Tibial nerve (tissue), 4 donors: Measurements from ENCODE around the gene RUNX2. TPM values are rescaled to one million over a fixed set of nuclear protein-coding genes. Genes with fewer than 3 reads are reported as not detected.
"Not testable (repeated sequence)": the region's sequence is repeated elsewhere in the genome, so short reads cannot be mapped to it uniquely, and the experiment has no call there.

Experiments
- DNase-seq, 2 donors: peaks; one replicate each; pipeline ENCODE4 v3.0.0-alpha.2; 2019; ENCODE audit warnings: low spot score in 2 of 2
- H3K27ac ChIP-seq, 4 donors: fragments of 200-600 bp; sonication (generic) in 3 of 4; one replicate each; pipeline ENCODE4 v1.5.1; 2017 to 2019; ENCODE audit warnings: mild to moderate bottlenecking in 1 of 4
- H3K27me3 ChIP-seq, 2 donors: fragments of 200-600 bp; sonication (generic) in 1 of 2; one replicate each; pipeline versions ENCODE4 v1.5.1 to v1.6.0; 2017 to 2019
- H3K36me3 ChIP-seq, 3 donors: fragments of 200-600 bp; sonication (generic); one replicate each; pipeline ENCODE4 v1.5.1; 2018 to 2019
- H3K4me1 ChIP-seq, 4 donors: fragments of 200-600 bp; sonication (generic) in 3 of 4; one replicate each; pipeline ENCODE4 v1.5.1; 2017 to 2019
- H3K4me3 ChIP-seq, 4 donors: fragments of 200-600 bp; sonication (generic) in 3 of 4; one replicate each; pipeline ENCODE4 v1.5.1; 2017 to 2019; ENCODE audit warnings: mild to moderate bottlenecking in 1 of 4, moderate library complexity in 1 of 4
- H3K9me3 ChIP-seq, 4 donors: fragments of 200-600 bp; sonication (generic) in 3 of 4; one replicate each; pipeline ENCODE4 v1.5.1; 2017 to 2019
- CTCF ChIP-seq, 5 experiments: fragments of 200-600 bp in 3 of 5; fragments of 450-650 bp in 2 of 5; sonication (generic) in 3 of 5; IDR thresholded peaks; one replicate each; pipeline ENCODE4 v1.5.1; 2016 to 2019; ENCODE audit warnings: antibody characterized with exemption in 5 of 5, mild to moderate bottlenecking in 3 of 5, moderate library complexity in 2 of 5
- EP300 ChIP-seq, 2 donors: sonication (generic); formaldehyde crosslinking; IDR thresholded peaks; one replicate each; pipeline ENCODE4 v1.6.1; 2017; ENCODE audit warnings: antibody characterized with exemption in 2 of 2, mild to moderate bottlenecking in 1 of 2
- POLR2A ChIP-seq, 2 donors: fragments of 450-650 bp; IDR thresholded peaks; one replicate each; pipeline ENCODE4 v1.6.1; 2017; ENCODE audit warnings: antibody characterized with exemption in 2 of 2, mild to moderate bottlenecking in 2 of 2, moderate library complexity in 2 of 2
- WGBS, 2 donors: methylation state at CpG; one replicate each; pipeline ENCODE4 v1.1.5; 2018; 5-methylcytosine and 5-hydroxymethylcytosine counted together
- total RNA-seq, 4 donors: library from RNA; depleted of rRNA; stranded (reverse); fragments of >200 nt; gene quantifications; one replicate each; pipeline ENCODE4 v1.1.0, GENCODE V29; 2016

Gene RUNX2
- total RNA-seq, 4 donors from 2014 or later, result 6.3 to 12.3 (median 7.8) TPM

- peaks cover 0 to 3% (median 0%) of the 10 kb centered on the region in 4 donors for H3K4me1 ChIP-seq
Measured at GRCh38 chr6:45462190-45463134, 134.3 kb downstream of the RUNX2 start.

GRCh38 chr6:45464685-45465084, 136.6 kb downstream of the RUNX2 start:
- TF ChIP-seq EP300 (IDR thresholded peaks at IDR 0.05) (no peak), POLR2A (IDR thresholded peaks at IDR 0.05) (no peak)
- Histone ChIP-seq H3K9me3 (no peaks in the 10 kb centered on the region), H3K4me1 (peaks cover 0 to 3% (median 0%) of the 10 kb centered on the region in 4 donors), H3K27me3 (no peaks in the 10 kb centered on the region), H3K27ac (no peak overlapping the region), H3K36me3 (no peaks in the 10 kb centered on the region), H3K4me3 (no peak overlapping the region)
- DNase-seq, result no peak

More at GRCh38 chr6:45462190-45463134, 134.3 kb downstream of the RUNX2 start:
- H3K27me3 ChIP-seq, result no peaks in the 10 kb centered on the region
- H3K4me3 ChIP-seq, result no peak overlapping the region
- DNase-seq, result no peak
- TF ChIP-seq EP300 (IDR thresholded peaks at IDR 0.05) (no peak), POLR2A (IDR thresholded peaks at IDR 0.05) (no peak), CTCF (IDR thresholded peaks at IDR 0.05) (no peak)
- H3K36me3 ChIP-seq, result no peaks in the 10 kb centered on the region
- H3K9me3 ChIP-seq, result no peaks in the 10 kb centered on the region
- WGBS, 2 donors, result 76 to 77% methylated on average over 7 of the region's 7 CpGs
- H3K27ac ChIP-seq, result no peak overlapping the region

GRCh38 chr6:45466686-45467085, 138.6 kb downstream of the RUNX2 start:
- 71 to 75% methylated on average over 4 of the region's 4 CpGs for WGBS, 2 donors
- no peak overlapping the region for H3K4me3 ChIP-seq
- no peak for DNase-seq
- H3K4me1 ChIP-seq, result peaks cover 0 to 3% (median 0%) of the 10 kb centered on the region in 4 donors
- TF ChIP-seq CTCF (IDR thresholded peaks at IDR 0.05), result no peak
- no peak for TF ChIP-seq POLR2A (IDR thresholded peaks at IDR 0.05)
- no peak for TF ChIP-seq EP300 (IDR thresholded peaks at IDR 0.05)
- H3K27ac ChIP-seq, result no peak overlapping the region
- no peaks in the 10 kb centered on the region for H3K9me3 ChIP-seq
- no peaks in the 10 kb centered on the region for H3K27me3 ChIP-seq
- H3K36me3 ChIP-seq, result no peaks in the 10 kb centered on the region

- H3K36me3 ChIP-seq, DNase-seq, H3K4me3 ChIP-seq, H3K27ac ChIP-seq, H3K27me3 ChIP-seq, H3K9me3 ChIP-seq: not testable (repeated sequence)
- peaks cover 0 to 10% (median 0%) of the 10 kb centered on the region in 4 donors for H3K4me1 ChIP-seq
- WGBS, 2 donors, result 84 to 97% methylated on average over 6 of the region's 6 CpGs
Measured at GRCh38 chr6:45467417-45467816, 139.3 kb downstream of the RUNX2 start.

- Histone ChIP-seq H3K9me3 (no peaks in the 10 kb centered on the region), H3K27me3 (no peaks in the 10 kb centered on the region), H3K4me3 (no peak overlapping the region), H3K4me1 (peaks cover 0 to 14% (median 0%) of the 10 kb centered on the region in 4 donors), H3K36me3 (no peaks in the 10 kb centered on the region), H3K27ac (no peak overlapping the region)
- DNase-seq, result no peak
- WGBS, 2 donors, result 90 to 93% methylated on average over 3 of the region's 3 CpGs
- TF ChIP-seq CTCF (IDR thresholded peaks at IDR 0.05) (no peak), EP300 (IDR thresholded peaks at IDR 0.05) (no peak), POLR2A (IDR thresholded peaks at IDR 0.05) (no peak)
Measured at GRCh38 chr6:45467853-45468252, 139.7 kb downstream of the RUNX2 start.

- peaks cover 0 to 24% (median 4%) of the 10 kb centered on the region in 4 donors for H3K4me1 ChIP-seq
Measured at GRCh38 chr6:45469663-45470062, 141.5 kb downstream of the RUNX2 start.

More at GRCh38 chr6:45469663-45470062, 141.5 kb downstream of the RUNX2 start:
- no peak overlapping the region for H3K4me3 ChIP-seq
- DNase-seq, result no peak
- TF ChIP-seq POLR2A (IDR thresholded peaks at IDR 0.05) (no peak), CTCF (IDR thresholded peaks at IDR 0.05) (no peak), EP300 (IDR thresholded peaks at IDR 0.05) (no peak)
- 81 to 82% methylated on average over 4 of the region's 4 CpGs for WGBS, 2 donors
- no peaks in the 10 kb centered on the region for H3K9me3 ChIP-seq
- H3K27ac ChIP-seq, result no peak overlapping the region
- H3K36me3 ChIP-seq, result no peaks in the 10 kb centered on the region
- no peaks in the 10 kb centered on the region for H3K27me3 ChIP-seq
